SK-N-SH (cell line): ENCODE measurements around the gene TCP11X2. TPM values are rescaled to one million over a fixed set of nuclear protein-coding genes. Genes with fewer than 3 reads are reported as not detected.
"Not testable (repeated sequence)": the region's sequence is repeated elsewhere in the genome, so short reads cannot be mapped to it uniquely, and the experiment has no call there.

Experiments
- CTCF ChIA-PET: fragments of 300-600, 350-600 bp; formaldehyde crosslinking; extraction: SDS; loops from one replicate; lab custom pipeline; 2021; lab: Yijun Ruan, JAX
- POLR2A ChIA-PET: fragments of 350-600 bp; sonication (Branson Sonifier 250); formaldehyde crosslinking; extraction: SDS; loops from one replicate; lab custom pipeline; 2020; ENCODE audit warnings: antibody characterized with exemption, inconsistent platforms; lab: Yijun Ruan, JAX
- DNase-seq: peaks from one replicate; pipeline ENCODE4 v3.0.0; 2012
- H2AFZ ChIP-seq: fragments of 200-600 bp; sonication (generic); 2 replicates; pipeline ENCODE4 v1.8.1; 2016; ENCODE audit warnings: antibody characterized with exemption, mild to moderate bottlenecking, low read depth
- H3F3A ChIP-seq: fragments of 200-600 bp; sonication (generic); replicated peaks from 2 replicates; pipeline ENCODE3; 2016; ENCODE audit warnings: antibody characterized with exemption, mild to moderate bottlenecking; ENCODE audit not compliant: insufficient read depth
- H3K27ac ChIP-seq, 2 experiments: fragments of 200-500 bp in 1 of 2; fragments of 200-600 bp in 1 of 2; sonication (Bioruptor generic) in 1 of 2; sonication (generic), shearing (Covaris generic) in 1 of 2; 2 replicates each; pipeline versions ENCODE4 v1.5.1 to v1.6.1; 2014 to 2016; ENCODE audit warnings: low read depth in 2 of 2, inconsistent platforms in 1 of 2, low read length in 1 of 2, mild to moderate bottlenecking in 1 of 2, mixed read lengths in 1 of 2
- H3K27me3 ChIP-seq: fragments of 200-600 bp; sonication (generic), shearing (Covaris generic); 2 replicates; pipeline ENCODE4 v1.6.1; 2016; ENCODE audit warnings: mixed run types; ENCODE audit not compliant: insufficient read depth
- H3K36me3 ChIP-seq, 2 experiments: fragments of 200-500 bp in 1 of 2; fragments of 200-600 bp in 1 of 2; sonication (Bioruptor generic) in 1 of 2; sonication (generic) in 1 of 2; replicated peaks in 1 of 2; 2 replicates each; pipeline versions ENCODE3 to v1.5.1; 2014 to 2016; ENCODE audit warnings: low read length in 1 of 2, mild to moderate bottlenecking in 1 of 2; ENCODE audit not compliant: insufficient read depth in 2 of 2, control insufficient read depth in 1 of 2
- H3K4me1 ChIP-seq, 2 experiments: fragments of 200-500 bp in 1 of 2; fragments of 200-600 bp in 1 of 2; sonication (Bioruptor generic) in 1 of 2; sonication (generic), shearing (Covaris generic) in 1 of 2; 2 replicates each; pipeline versions ENCODE4 v1.5.1 to v1.6.1; 2014 to 2016; ENCODE audit warnings: low read depth in 1 of 2, low read length in 1 of 2, mixed run types in 1 of 2; ENCODE audit not compliant: insufficient read depth in 2 of 2, control insufficient read depth in 1 of 2
- H3K4me2 ChIP-seq: fragments of 200-600 bp; sonication (generic), shearing (Covaris generic); 2 replicates; pipeline ENCODE4 v1.6.1; 2017; ENCODE audit warnings: mixed run types
- H3K4me3 ChIP-seq, 2 experiments: fragments of 200-500 bp in 1 of 2; fragments of 200-600 bp in 1 of 2; sonication (Bioruptor generic) in 1 of 2; sonication (generic), shearing (Covaris generic) in 1 of 2; 2 replicates each; pipeline versions ENCODE4 v1.5.1 to v1.8.1; 2014 to 2016; ENCODE audit warnings: low read depth in 2 of 2, inconsistent platforms in 1 of 2, low read length in 1 of 2, mild to moderate bottlenecking in 1 of 2, mixed read lengths in 1 of 2, moderate library complexity in 1 of 2
- H3K79me2 ChIP-seq: fragments of 200-600 bp; sonication (generic); 2 replicates; pipeline ENCODE4 v1.8.1; 2017; ENCODE audit warnings: mild to moderate bottlenecking; ENCODE audit not compliant: insufficient read depth
- H3K9ac ChIP-seq: fragments of 200-600 bp; sonication (generic); 2 replicates; pipeline ENCODE4 v1.6.1; 2017; ENCODE audit warnings: mixed run types
- H3K9me2 ChIP-seq: fragments of 200-600 bp; sonication (generic); 2 replicates; pipeline ENCODE4 v1.6.1; 2017; ENCODE audit warnings: mixed run types
- H3K9me3 ChIP-seq: fragments of 200-600 bp; sonication (generic); 2 replicates; pipeline ENCODE4 v1.6.1; 2017; ENCODE audit warnings: mixed run types, mild to moderate bottlenecking, moderate library complexity
- H4K20me1 ChIP-seq: fragments of 200-600 bp; sonication (generic); 2 replicates; pipeline ENCODE4 v1.6.1; 2017; ENCODE audit warnings: mild to moderate bottlenecking, mixed run types; ENCODE audit not compliant: insufficient read depth
- CHD2 ChIP-seq: fragments of 150-350 bp; IDR thresholded peaks from 2 replicates; pipeline ENCODE4 v1.6.1; 2018; ENCODE audit warnings: low read length; ENCODE audit not compliant: partially characterized antibody
- EP300 ChIP-seq, 2 experiments: IDR thresholded peaks; 2 replicates each; pipeline versions ENCODE4 v1.4.0 to v1.6.1; 2012; ENCODE audit warnings: borderline replicate concordance in 1 of 2, low read depth in 1 of 2, low read length in 1 of 2
- EZH2phosphoT487 ChIP-seq: fragments of 200-600 bp; sonication (generic); IDR thresholded peaks from 2 replicates; pipeline ENCODE4 v1.6.1; 2017; ENCODE audit warnings: low read depth, mixed run types, mild to moderate bottlenecking, antibody characterized with exemption, moderate library complexity, borderline replicate concordance
- FOSL2 ChIP-seq: IDR thresholded peaks from 2 replicates; pipeline ENCODE4 v1.4.0; 2012; ENCODE audit warnings: low read depth, mild to moderate bottlenecking, moderate library complexity, borderline replicate concordance
- FOXM1 ChIP-seq: IDR thresholded peaks from 2 replicates; pipeline ENCODE4 v1.4.0; 2012; ENCODE audit warnings: low read depth, mild to moderate bottlenecking
- GABPA ChIP-seq: IDR thresholded peaks from 2 replicates; pipeline ENCODE4 v1.4.0; 2012; ENCODE audit warnings: low read depth, mild to moderate bottlenecking
- GATA2 ChIP-seq: sonication (generic); formaldehyde crosslinking; IDR thresholded peaks from 2 replicates; pipeline ENCODE4 v1.5.0; 2020; ENCODE audit warnings: mild to moderate bottlenecking, missing genetic modification reagents
- IRF3 ChIP-seq: fragments of 150-350 bp; IDR thresholded peaks from 2 replicates; pipeline ENCODE4 v1.6.1; 2016; ENCODE audit warnings: mild to moderate bottlenecking, low read depth, low read length
- MAX ChIP-seq: IDR thresholded peaks from 2 replicates; pipeline ENCODE4 v1.4.0; 2012; ENCODE audit warnings: low read depth
- MEF2A ChIP-seq: IDR thresholded peaks from 2 replicates; pipeline ENCODE4 v1.4.0; 2012; ENCODE audit warnings: low read depth, borderline replicate concordance
- NFIC ChIP-seq: IDR thresholded peaks from 2 replicates; pipeline ENCODE4 v1.4.0; 2012; ENCODE audit warnings: borderline replicate concordance
- PBX3 ChIP-seq: IDR thresholded peaks from 2 replicates; pipeline ENCODE4; 2012
- RAD21 ChIP-seq: IDR thresholded peaks from 2 replicates; pipeline ENCODE4 v1.6.1; 2012; ENCODE audit warnings: mild to moderate bottlenecking, low read length
- RCOR1 ChIP-seq: fragments of 150-350 bp; IDR thresholded peaks from 2 replicates; pipeline ENCODE4 v1.6.1; 2017; ENCODE audit warnings: antibody characterized with exemption, low read length
- RFX5 ChIP-seq: IDR thresholded peaks from 2 replicates; pipeline ENCODE4 v1.6.1; 2012; ENCODE audit warnings: mild to moderate bottlenecking, improper control_type of control experiment, low read length
- RXRA ChIP-seq: IDR thresholded peaks from 2 replicates; pipeline ENCODE4 v1.4.0; 2012; ENCODE audit warnings: low read depth, mild to moderate bottlenecking, borderline replicate concordance
- SMC3 ChIP-seq: IDR thresholded peaks from 2 replicates; pipeline ENCODE4 v1.6.1; 2012; ENCODE audit warnings: low read depth, low read length, improper control_type of control experiment
- TAF1 ChIP-seq: IDR thresholded peaks from 2 replicates; pipeline ENCODE4 v1.6.1; 2012; ENCODE audit warnings: low read depth, mild to moderate bottlenecking, low read length, moderate library complexity, borderline replicate concordance
- TEAD4 ChIP-seq: IDR thresholded peaks from 2 replicates; pipeline ENCODE4 v1.4.0; 2012; ENCODE audit warnings: mild to moderate bottlenecking, borderline replicate concordance; ENCODE audit not compliant: insufficient read depth
- USF1 ChIP-seq: IDR thresholded peaks from 2 replicates; pipeline ENCODE4 v1.4.0; 2012; ENCODE audit warnings: low read depth, borderline replicate concordance
- USF2 ChIP-seq: fragments of 150-350 bp; IDR thresholded peaks from 2 replicates; pipeline ENCODE4 v1.6.1; 2017; ENCODE audit warnings: antibody characterized with exemption, low read length, low read depth, borderline replicate concordance
- ZBTB33 ChIP-seq: IDR thresholded peaks from 2 replicates; pipeline ENCODE4 v1.4.0; 2012; ENCODE audit warnings: low read depth, borderline replicate concordance
- WGBS: methylation state at CpG from one replicate; pipeline ENCODE4 v1.1.6; 2017; ENCODE audit warnings: low lambda C conversion rate; 5-methylcytosine and 5-hydroxymethylcytosine counted together
- polyA plus RNA-seq, 3 experiments: library from polyadenylated mRNA; depleted of rRNA; stranded (reverse); fragments of >200 nt; gene quantifications; 2 replicates each; pipeline ENCODE4 v1.2.3, GENCODE V29; 2012

The TCP11X2 gene
- not detected in 2 replicates for polyA plus RNA-seq (2012; rRNA removed)
- polyA plus RNA-seq (2012; cell fraction: cytosol; rRNA removed): not detected in 2 replicates
- polyA plus RNA-seq (2012; cell fraction: nucleus; rRNA removed): not detected in 2 replicates

GRCh38 chrX:102471762-102472220, at the start of gene TCP11X2:
Gene TCP11X2 (minus strand): TSS chrX:102471812.
- H3K79me2 ChIP-seq, H3K9me3 ChIP-seq, H3K9me2 ChIP-seq, H3K9ac ChIP-seq, H3F3A ChIP-seq, H2AFZ ChIP-seq, H3K36me3 ChIP-seq, POLR2A ChIA-PET, H3K4me2 ChIP-seq, H3K4me1 ChIP-seq, H3K4me3 ChIP-seq, DNase-seq, CTCF ChIA-PET, H3K27ac ChIP-seq, H4K20me1 ChIP-seq, H3K27me3 ChIP-seq: not testable (repeated sequence)
- 26% methylated on average over 7 of the region's 17 CpGs for WGBS

GRCh38 chrX:102517326-102517725, 45.7 kb upstream of the TCP11X2 start:
- Histone ChIP-seq H3K9ac (no peak overlapping the region), H3K4me3 (no peak overlapping the region), H3K79me2 (no peaks in the 10 kb centered on the region), H2AFZ (no peak overlapping the region; the same call in 1 of the 2 replicates), H3K4me1 (no peaks in the 10 kb centered on the region; a peak in 1 of 4 replicates), H3K9me2 (no peaks in the 10 kb centered on the region), H3K9me3 (no peaks in the 10 kb centered on the region), H3K36me3 (no peaks in the 10 kb centered on the region), H3K4me2 (peak overlapping the region; percentile 42; the same call in 1 of the 2 replicates), H3K27ac (no peak overlapping the region), H3F3A (no peaks in the 10 kb centered on the region), H3K27me3 (peaks cover 13% of the 10 kb centered on the region; the same call in 1 of the 2 replicates), H4K20me1 (no peaks in the 10 kb centered on the region)
- WGBS: 9% methylated on average over 7 of the region's 7 CpGs
- DNase-seq: peak; percentile 24
- POLR2A ChIA-PET: no interaction called here
- CTCF ChIA-PET: interaction anchor here (0.7 to 2.3 kb wide), 4 partner anchors 22 to 318 kb away, joined by 3 to 6 read pairs (median 4); no protein-coding TSS in a partner anchor
- TF ChIP-seq CHD2 (no peak), EZH2phosphoT487 (no peak), MEF2A (no peak), EP300 (IDR thresholded peaks at IDR 0.05; ENCODE audit: borderline replicate concordance in 1 of 2, low read depth in 1 of 2, low read length in 1 of 2) (no peak), SMC3 (0 out of 2 replicates have a peak, but pooled peaks have one; percentile 9), FOSL2 (no peak), NFIC (no peak), MAX (no peak), GATA2 (no peak), RCOR1 (no peak), PBX3 (no peak), USF1 (no peak), IRF3 (no peak), FOXM1 (no peak), GABPA (no peak), RAD21 (peak; percentile 52; the same call in 1 of the 2 replicates), RFX5 (no peak), ZBTB33 (no peak), RXRA (no peak), USF2 (no peak), TEAD4 (no peak), TAF1 (no peak)
